ENCODE results near the gene CDC20. TPM values are rescaled to one million over a fixed set of nuclear protein-coding genes. Genes with fewer than 3 reads are reported as not detected.

The CDC20 gene
- total RNA-seq, 1 donor from 2014 or later = 69.2 TPM

Other genes starting within 250 kb of the CDC20 start
- 136 and 177 TPM in 2 replicates for gene EBNA1BP2, start 186.7 kb upstream of the CDC20 start, total RNA-seq
- gene CFAP57, start 186.7 kb upstream of the CDC20 start, total RNA-seq = 0.14 and 0.20 TPM in 2 replicates
- not detected in 2 replicates for gene TMEM125, start 89.0 kb upstream of the CDC20 start, total RNA-seq
- not detected in 2 replicates for gene C1orf210, start 73.4 kb upstream of the CDC20 start, total RNA-seq
- gene TIE1, start 58.0 kb upstream of the CDC20 start, total RNA-seq = 615 and 699 TPM in 2 replicates
- gene MPL, start 21.2 kb upstream of the CDC20 start, total RNA-seq = not detected in 2 replicates
- gene ELOVL1, start 9.0 kb downstream of the CDC20 start, total RNA-seq = 57.0 and 84.4 TPM in 2 replicates
- gene MED8, start 30.8 kb downstream of the CDC20 start, total RNA-seq = 44.1 and 60.8 TPM in 2 replicates
- 15.1 and 22.0 TPM in 2 replicates for gene SZT2, start 30.9 kb downstream of the CDC20 start, total RNA-seq
- 133 and 149 TPM in 2 replicates for gene HYI, start 95.0 kb downstream of the CDC20 start, total RNA-seq
- gene PTPRF, start 171.9 kb downstream of the CDC20 start, total RNA-seq = 152 and 171 TPM in 2 replicates